PC-3 (cell line): ENCODE data around the gene MON1B.

ENCODE experiments used
- EZH2 ChIP-seq: fragments of 300-600 bp; sonication (generic); IDR thresholded peaks from one replicate; pipeline ENCODE4 v1.6.1; 2017; ENCODE audit warnings: antibody characterized with exemption, mild to moderate bottlenecking, low read length; ENCODE audit not compliant: unreplicated experiment
- EZH2phosphoT487 ChIP-seq: fragments of 300-600 bp; sonication (generic); IDR thresholded peaks from 2 replicates; pipeline ENCODE4 v1.6.1; 2018; ENCODE audit warnings: mild to moderate bottlenecking, antibody characterized with exemption, low read length, borderline replicate concordance
- TF ChIP-seq, protein P1 (sequence below): fragments of 300-600 bp; sonication (generic); conservative IDR thresholded peaks from 2 replicates; pipeline ENCODE4 v1.5.1; 2017; ENCODE audit warnings: antibody characterized with exemption, low read depth, mild to moderate bottlenecking, low read length

DNA sequence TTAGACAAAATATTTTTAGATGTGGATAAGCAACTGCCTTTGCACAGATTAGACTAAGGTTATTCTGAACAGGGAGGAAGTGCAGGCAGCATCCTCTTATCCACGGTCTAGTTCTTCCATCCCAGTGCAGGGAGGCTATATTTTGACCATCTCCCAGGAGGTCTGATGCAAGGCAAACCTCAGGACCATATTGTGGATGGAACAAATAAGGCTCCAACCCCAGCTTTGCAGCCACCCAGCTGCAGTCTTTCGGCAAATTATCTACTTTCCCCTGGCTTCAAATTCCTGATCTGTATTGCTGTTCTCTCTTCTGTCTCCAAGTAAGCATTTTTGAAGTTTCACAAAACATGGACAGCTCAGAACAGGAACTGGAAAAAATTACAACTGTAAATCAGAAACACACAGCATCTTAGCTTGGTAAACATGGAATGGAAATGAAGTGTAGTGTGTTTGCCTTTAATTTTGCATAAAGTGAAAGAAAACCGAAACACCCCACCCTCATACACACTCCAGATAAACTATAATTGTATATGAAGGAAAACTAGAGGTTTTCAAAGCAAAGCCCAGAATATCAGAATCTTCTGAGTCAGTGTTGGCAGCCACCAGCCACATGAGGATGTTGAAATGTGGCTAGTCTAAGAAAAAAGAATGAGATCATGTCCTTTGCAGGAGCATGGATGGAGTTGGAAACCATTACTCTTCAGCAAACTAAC, 33.5 kb upstream of the MON1B start:
- TF ChIP-seq, protein P1, sequence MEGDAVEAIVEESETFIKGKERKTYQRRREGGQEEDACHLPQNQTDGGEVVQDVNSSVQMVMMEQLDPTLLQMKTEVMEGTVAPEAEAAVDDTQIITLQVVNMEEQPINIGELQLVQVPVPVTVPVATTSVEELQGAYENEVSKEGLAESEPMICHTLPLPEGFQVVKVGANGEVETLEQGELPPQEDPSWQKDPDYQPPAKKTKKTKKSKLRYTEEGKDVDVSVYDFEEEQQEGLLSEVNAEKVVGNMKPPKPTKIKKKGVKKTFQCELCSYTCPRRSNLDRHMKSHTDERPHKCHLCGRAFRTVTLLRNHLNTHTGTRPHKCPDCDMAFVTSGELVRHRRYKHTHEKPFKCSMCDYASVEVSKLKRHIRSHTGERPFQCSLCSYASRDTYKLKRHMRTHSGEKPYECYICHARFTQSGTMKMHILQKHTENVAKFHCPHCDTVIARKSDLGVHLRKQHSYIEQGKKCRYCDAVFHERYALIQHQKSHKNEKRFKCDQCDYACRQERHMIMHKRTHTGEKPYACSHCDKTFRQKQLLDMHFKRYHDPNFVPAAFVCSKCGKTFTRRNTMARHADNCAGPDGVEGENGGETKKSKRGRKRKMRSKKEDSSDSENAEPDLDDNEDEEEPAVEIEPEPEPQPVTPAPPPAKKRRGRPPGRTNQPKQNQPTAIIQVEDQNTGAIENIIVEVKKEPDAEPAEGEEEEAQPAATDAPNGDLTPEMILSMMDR, result no peak
- no peak for TF ChIP-seq EZH2
- no peak for TF ChIP-seq EZH2phosphoT487
